Epithelial cell of esophagus (primary cell): ENCODE results near the gene ARID5A.

Experiments used
- DNase-seq: peaks from one replicate; pipeline ENCODE4 v3.0.0; 2010; ENCODE audit warnings: low read depth
- H3K4me3 ChIP-seq: 2 replicates; pipeline ENCODE4 v1.5.1; 2011; ENCODE audit warnings: mild to moderate bottlenecking, low read length, control low read depth
- CTCF ChIP-seq: IDR thresholded peaks from 2 replicates; pipeline ENCODE4 v1.5.1; 2011; ENCODE audit warnings: low read depth, mild to moderate bottlenecking, low read length, control low read depth, inconsistent platforms; ENCODE audit not compliant: insufficient read depth; ENCODE audit errors: missing control alignments

Gene ARID5A

GRCh38 chr2:96502891-96503636 lies 33.5 kb upstream of the ARID5A start:
- DNase-seq: no peak
- no peak for TF ChIP-seq CTCF
- H3K4me3 ChIP-seq: no peak overlapping the region

- TF ChIP-seq CTCF: no peak
- no peak for DNase-seq
- H3K4me3 ChIP-seq: no peak overlapping the region
These were observed 32.8 kb upstream of the ARID5A start for GRCh38 chr2:96503637-96504243.

- no peak within 1 kb of the TSS for H3K4me3 ChIP-seq
- DNase-seq: peak; percentile 84
These were observed 31.2 kb upstream of the ARID5A start, which contains the start of gene NEURL3 for GRCh38 chr2:96505231-96505889. Gene NEURL3, minus strand, starts transcription at chr2:96505357. Its CDS starts 71 bp downstream, at chr2:96505286.

GRCh38 chr2:96506016-96506906 lies 30.3 kb upstream of the ARID5A start:
- no peak for DNase-seq
- no peak for TF ChIP-seq CTCF
- no peak overlapping the region for H3K4me3 ChIP-seq

More at GRCh38 chr2:96505231-96505889, 31.2 kb upstream of the ARID5A start, which contains the start of gene NEURL3:
- TF ChIP-seq CTCF: no peak

GRCh38 chr2:96506907-96507240 lies 29.7 kb upstream of the ARID5A start:
- DNase-seq: no peak
- H3K4me3 ChIP-seq: no peak overlapping the region
- TF ChIP-seq CTCF: no peak

DNA sequence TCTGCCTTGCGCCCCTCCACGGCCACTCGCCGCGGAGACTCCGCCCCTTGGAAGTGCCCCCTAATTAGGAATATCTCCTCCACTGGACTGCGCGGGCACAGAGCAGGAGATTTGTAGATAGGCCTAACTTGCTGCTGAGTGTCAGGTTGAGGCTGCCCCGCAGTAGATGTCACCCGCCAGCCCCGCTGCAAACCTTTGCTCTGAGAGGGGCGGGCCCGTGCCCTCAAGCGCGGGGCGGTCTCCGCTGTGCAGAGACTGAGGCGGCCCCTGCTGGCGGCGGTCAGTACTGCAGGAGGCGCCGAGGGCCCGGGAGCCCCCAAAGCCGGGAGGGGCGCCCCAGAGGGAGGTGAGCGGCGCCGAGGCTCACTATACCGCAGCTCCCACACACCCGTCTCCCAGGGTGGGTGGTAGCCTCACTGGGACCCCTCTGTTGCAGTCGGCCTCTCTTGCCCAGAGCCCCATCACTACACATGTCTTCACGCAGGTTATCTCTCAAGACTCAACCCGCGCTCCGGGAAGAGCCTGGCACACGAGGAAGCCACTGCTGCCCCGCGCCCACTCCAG lies 28.5 kb upstream of the ARID5A start:
- peak overlapping the region; percentile 7 for H3K4me3 ChIP-seq

More for the DNA sequence above, 28.5 kb upstream of the ARID5A start:
- TF ChIP-seq CTCF: peak; percentile 72
- peak; percentile 57 for DNase-seq
